GM06990 (cell line): Measurements from ENCODE around the gene ZNF821.
"Not testable (repeated sequence)": the region's sequence is repeated elsewhere in the genome, so short reads cannot be mapped to it uniquely, and the experiment has no call there.

ENCODE experiments used
- DNase-seq: peaks from one replicate; pipeline ENCODE4 v3.0.0-alpha.2; 2011; ENCODE audit not compliant: insufficient read length; ENCODE audit errors: extremely low read depth
- H3K27me3 ChIP-seq: replicated peaks from 2 replicates; pipeline ENCODE4 v1.6.0; 2011; ENCODE audit warnings: low read length; ENCODE audit not compliant: control insufficient read depth, insufficient read depth
- H3K36me3 ChIP-seq: 2 replicates; pipeline ENCODE4 v1.5.1; 2011; ENCODE audit warnings: low read length; ENCODE audit not compliant: control insufficient read depth, insufficient read depth
- H3K4me3 ChIP-seq: replicated peaks from 2 replicates; pipeline ENCODE4 v1.5.1; 2011; ENCODE audit warnings: low read depth, mild to moderate bottlenecking, control low read depth, low read length
- CTCF ChIP-seq: IDR thresholded peaks from 2 replicates; pipeline ENCODE4 v1.5.1; 2011; ENCODE audit warnings: low read length, control low read depth, mild to moderate bottlenecking, inconsistent platforms; ENCODE audit not compliant: insufficient read depth, poor library complexity, severe bottlenecking

The ZNF821 gene

GRCh38 chr16:71830359-71830758 lies 53.6 kb downstream of the ZNF821 start:
- no peaks in the 10 kb centered on the region for H3K36me3 ChIP-seq
- H3K27me3 ChIP-seq, result no peaks in the 10 kb centered on the region
- DNase-seq, result no peak
- TF ChIP-seq CTCF, result no peak
- H3K4me3 ChIP-seq, result no peak overlapping the region

- Histone ChIP-seq H3K27me3 (no peaks in the 10 kb centered on the region), H3K4me3 (no peak overlapping the region), H3K36me3 (no peaks in the 10 kb centered on the region; the same call in 1 of the 2 replicates)
- DNase-seq, result no peak
- no peak for TF ChIP-seq CTCF
Measured at GRCh38 chr16:71826533-71827017, 57.4 kb downstream of the ZNF821 start.

GRCh38 chr16:71817155-71817500 lies 66.9 kb downstream of the ZNF821 start:
- not testable (repeated sequence) for H3K36me3 ChIP-seq, H3K27me3 ChIP-seq, DNase-seq
- peak overlapping the region; percentile 16 for H3K4me3 ChIP-seq

- H3K4me3 ChIP-seq, result no peak overlapping the region
- no peak for DNase-seq
- H3K36me3 ChIP-seq, result no peaks in the 10 kb centered on the region
- TF ChIP-seq CTCF, result no peak
- H3K27me3 ChIP-seq, result no peaks in the 10 kb centered on the region
Measured at GRCh38 chr16:71811261-71811803, 72.7 kb downstream of the ZNF821 start.

- H3K36me3 ChIP-seq, H3K27me3 ChIP-seq: not testable (repeated sequence)
- peak overlapping the region; percentile 70 for H3K4me3 ChIP-seq
- peak; percentile 19 for DNase-seq
Measured at GRCh38 chr16:71810155-71810530, 73.8 kb downstream of the ZNF821 start.
